ENCODE results near the gene SFRP5.

SFRP5 gene

GRCh38 chr10:97736902-97737769 is 34.7 kb downstream of the SFRP5 start, which contains the start of gene ZFYVE27:
Gene ZFYVE27 (plus strand): TSS chr10:97737128. CDS start chr10:97738478, 1,350 bp downstream.
- DNase-seq (ENCODE audit: low read depth in 2 of 2): peak; percentile 87 to 93

DNA sequence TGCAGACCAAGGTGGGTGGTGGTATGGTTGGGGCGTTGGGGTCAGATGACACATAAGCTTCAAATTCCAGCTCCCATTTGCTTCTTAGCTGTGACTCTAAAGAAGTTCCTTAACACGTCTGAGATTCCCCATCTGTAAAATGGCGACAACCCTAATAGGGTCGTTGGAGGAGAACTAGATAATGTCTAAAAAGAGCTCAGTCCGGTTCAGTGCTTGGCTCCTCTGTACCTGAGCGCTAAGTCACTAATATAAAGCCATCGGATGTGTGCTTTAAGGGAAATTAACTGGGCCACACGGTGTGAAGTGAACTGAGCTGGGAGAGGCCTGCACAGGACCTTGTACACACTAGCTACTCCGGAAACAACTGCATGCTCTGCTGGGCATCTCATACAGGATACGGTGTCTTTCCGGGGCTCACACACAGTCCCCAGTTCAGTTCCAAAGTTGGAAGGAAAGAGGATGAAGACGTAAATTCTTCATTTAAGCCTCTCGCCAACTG is 35.3 kb downstream of the SFRP5 start:
- no peak for DNase-seq (ENCODE audit: low read depth in 2 of 2)

DNA sequence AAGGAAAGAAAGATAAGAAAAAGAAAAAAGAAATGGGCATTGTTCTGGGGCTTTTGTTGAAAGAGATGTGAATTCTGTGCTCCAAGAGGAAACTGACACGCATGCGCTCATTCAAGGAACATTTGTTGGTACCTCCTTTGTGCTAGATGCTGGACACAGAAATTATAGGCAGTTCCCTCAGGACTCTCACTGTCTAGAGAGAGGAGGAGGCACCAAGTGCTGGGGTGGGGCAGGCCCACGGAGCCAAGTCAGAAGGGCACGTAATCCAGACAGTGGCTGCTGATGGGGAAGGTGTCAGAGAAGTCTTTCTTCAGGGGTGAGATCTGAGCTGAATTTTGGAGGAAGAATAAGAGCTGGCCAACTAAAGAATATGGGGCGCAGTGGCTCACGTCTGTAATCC is 37.8 kb downstream of the SFRP5 start:
- DNase-seq (ENCODE audit: low read depth in 2 of 2): no peak

GRCh38 chr10:97733256-97733655 is 38.5 kb downstream of the SFRP5 start:
- no peak for DNase-seq (ENCODE audit: low read depth in 2 of 2)

GRCh38 chr10:97732052-97732359 is 39.8 kb downstream of the SFRP5 start:
- DNase-seq (ENCODE audit: low read depth in 2 of 2): no peak

DNA sequence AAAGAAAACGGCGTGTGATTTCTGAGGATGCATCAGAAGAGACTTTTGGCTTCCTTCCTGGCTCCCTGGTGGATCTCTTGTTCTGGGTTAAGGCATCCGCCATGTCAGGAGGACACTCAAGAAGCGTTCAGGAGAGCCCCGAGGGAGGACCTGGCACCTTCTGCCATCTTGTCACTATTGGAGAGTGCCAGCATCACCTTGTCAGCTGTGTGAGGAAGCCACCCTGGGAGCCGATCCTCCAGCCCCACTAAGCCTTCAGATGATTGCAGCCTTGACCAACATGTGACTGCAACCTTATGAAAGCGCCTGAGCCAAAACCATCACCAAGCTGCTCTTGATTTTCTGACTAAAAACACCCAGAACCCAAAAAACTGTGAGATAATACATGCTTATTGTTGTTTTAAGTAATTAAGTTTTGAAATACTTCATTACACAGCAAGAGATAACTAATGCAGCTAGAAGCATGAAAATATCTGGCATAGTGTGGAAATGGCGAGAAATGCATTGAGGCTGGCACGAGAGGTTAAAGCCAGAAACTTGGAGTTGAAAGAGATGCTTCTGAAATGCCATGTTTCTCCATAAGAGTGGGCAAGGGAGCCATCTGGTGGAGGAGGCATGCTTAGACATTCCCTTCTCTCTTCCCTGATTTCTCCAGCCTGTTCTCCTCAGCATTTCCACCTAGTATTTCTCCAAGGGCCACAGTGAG is 40.3 kb downstream of the SFRP5 start:
- DNase-seq (ENCODE audit: low read depth in 2 of 2): peak; percentile 22 to 24

- DNase-seq (ENCODE audit: low read depth in 2 of 2): no peak
Observed at GRCh38 chr10:97729014-97729413, 42.8 kb downstream of the SFRP5 start.

GRCh38 chr10:97726636-97727178 is 45.1 kb downstream of the SFRP5 start:
- no peak for DNase-seq (ENCODE audit: low read depth in 2 of 2)

DNA sequence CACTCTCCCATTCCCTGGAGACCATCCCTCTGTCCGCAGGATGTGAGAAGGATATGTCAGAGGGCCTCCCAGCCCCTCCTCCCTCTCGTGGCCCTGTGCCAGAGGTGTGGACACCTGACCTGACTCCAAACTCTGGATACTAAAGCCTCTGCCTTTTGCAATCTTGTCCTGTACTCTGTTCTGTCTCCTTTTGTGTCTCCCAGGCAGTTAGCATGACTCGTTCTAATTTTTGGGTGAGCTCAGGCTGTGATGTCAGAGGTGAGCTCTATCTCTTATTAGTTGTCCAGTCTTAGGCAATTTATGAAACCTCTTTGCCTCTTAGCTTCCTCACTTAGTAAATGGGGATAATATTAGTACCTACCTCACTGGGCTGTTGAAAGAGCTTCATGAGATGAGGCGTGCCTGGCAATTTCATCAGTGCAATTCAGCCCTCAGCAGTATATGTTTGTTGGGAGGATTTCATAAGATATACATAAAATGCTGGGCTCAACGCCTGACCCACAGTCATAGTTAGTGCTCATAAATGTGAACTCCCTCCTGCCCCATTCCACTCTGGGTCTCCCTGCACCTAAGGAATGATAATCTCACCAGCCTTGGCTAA is 47.4 kb downstream of the SFRP5 start:
- DNase-seq (ENCODE audit: low read depth in 2 of 2): no peak

- no peak for DNase-seq (ENCODE audit: low read depth in 2 of 2)
Observed at GRCh38 chr10:97723001-97723400, 48.8 kb downstream of the SFRP5 start.

GRCh38 chr10:97721871-97722780 is 49.7 kb downstream of the SFRP5 start:
- no peak for DNase-seq (ENCODE audit: low read depth in 2 of 2)

DNA sequence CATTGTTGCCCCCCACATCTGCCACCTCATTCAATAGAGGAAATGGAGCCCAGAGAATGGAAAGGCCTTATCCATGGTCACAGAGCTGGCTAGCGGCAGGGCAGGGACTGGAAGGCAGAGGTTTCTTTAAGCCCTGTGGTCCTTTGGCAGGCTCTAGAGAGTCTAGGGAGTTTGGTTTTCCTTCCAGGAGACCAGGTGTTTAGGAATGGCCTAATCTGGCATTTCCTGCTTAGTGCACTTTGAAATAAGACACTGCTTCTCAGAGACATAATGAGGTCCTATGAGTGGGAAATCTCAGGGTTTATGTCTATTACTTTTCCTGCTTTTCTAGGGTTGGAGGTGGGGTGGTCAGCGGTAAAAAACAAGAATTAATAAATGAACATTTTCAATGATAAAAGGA is 52.2 kb downstream of the SFRP5 start:
- no peak for DNase-seq (ENCODE audit: low read depth in 2 of 2)

DNA sequence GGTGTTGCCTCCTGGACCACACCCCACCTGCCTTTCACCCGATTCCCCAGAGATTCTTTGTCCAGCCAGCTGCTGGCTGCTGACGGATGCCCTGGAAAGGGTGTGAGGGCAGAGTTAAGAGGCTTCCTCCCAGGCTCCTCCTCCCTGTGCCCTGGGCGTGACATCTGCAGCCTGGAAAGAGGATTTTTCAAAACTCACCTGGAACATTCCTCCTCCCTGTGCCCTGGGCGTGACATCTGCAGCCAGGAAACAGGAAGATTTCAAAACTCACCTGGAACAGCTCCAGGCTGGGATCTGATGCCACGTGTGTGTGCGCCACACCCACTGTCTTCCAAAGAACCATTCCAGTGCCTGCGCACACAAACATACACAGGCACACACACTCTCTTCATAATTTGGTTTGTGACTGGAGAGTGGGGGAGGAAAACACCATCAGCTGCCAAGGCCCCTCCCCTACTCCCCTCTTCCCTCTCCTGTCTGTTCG is 53.1 kb downstream of the SFRP5 start:
- no peak for DNase-seq (ENCODE audit: low read depth in 2 of 2)

DNA sequence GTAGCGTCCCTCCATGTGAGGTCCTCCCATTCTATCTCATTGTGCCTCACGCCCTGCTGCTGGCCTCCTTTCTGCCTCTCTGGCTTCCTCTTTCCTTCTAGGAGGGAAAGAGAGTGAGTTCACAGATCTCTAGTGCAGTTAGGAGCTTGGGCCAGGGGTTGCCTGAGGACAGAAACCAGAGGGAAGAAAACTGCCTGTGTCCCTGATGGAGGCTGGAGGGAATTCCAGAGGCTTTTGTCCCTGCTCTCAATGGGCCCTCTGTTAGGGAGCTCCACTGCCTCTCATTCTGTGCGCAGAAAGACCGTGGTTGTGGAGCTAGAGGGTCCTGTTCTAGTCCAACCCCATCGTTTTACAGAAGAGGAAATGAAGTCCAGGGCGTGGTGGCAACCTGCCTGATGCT is 53.6 kb downstream of the SFRP5 start:
- no peak for DNase-seq (ENCODE audit: low read depth in 2 of 2)

- no peak for DNase-seq (ENCODE audit: low read depth in 2 of 2)
Observed at GRCh38 chr10:97717627-97718026, 54.2 kb downstream of the SFRP5 start.

Measured in stimulated activated CD4-positive, alpha-beta T cell treated with anti-CD3 and anti-CD28 coated beads, Interleukin-1b, Interleukin-23, amount 100 ng/mL, for 1 hour (primary cell).